Pancreas (tissue), 10 donors: ENCODE results near the gene MAS1L. TPM values are rescaled to one million over a fixed set of nuclear protein-coding genes. Genes with fewer than 3 reads are reported as not detected.

Experiments
- ATAC-seq, 4 donors: fragments of 200-7000 bp; cut with Tn5 transposase; one replicate each; pipeline versions ENCODE4 v1.8.0 to v1.9.1; 2020; ENCODE audit warnings: mild to moderate bottlenecking in 4 of 4, moderate library complexity in 4 of 4
- DNase-seq, 6 donors: peaks; one replicate each; pipeline ENCODE4 v3.0.0-alpha.2; 2020
- FAIRE-seq: peaks from 2 replicates; lab custom pipeline; 2012; peaks lifted over from hg19 to GRCh38; lab: Jason Lieb, UNC
- H3K27ac ChIP-seq, 4 donors: fragments of 200-600 bp; sonication (generic); 1 replicate in 3 of 4; 2 replicates in 1 of 4; pipeline versions ENCODE4 v1.5.0 to v1.8.0; 2020
- H3K27me3 ChIP-seq, 4 donors: fragments of 200-600 bp; one replicate each; pipeline ENCODE4 v1.8.0; 2021
- H3K36me3 ChIP-seq, 3 donors: fragments of 200-600 bp; sonication (generic) in 1 of 3; one replicate each; pipeline versions ENCODE4 v1.5.0 to v1.8.0; 2020 to 2021
- H3K4me1 ChIP-seq, 3 donors: fragments of 200-600 bp; one replicate each; pipeline ENCODE4 v1.8.0; 2021
- H3K4me3 ChIP-seq, 4 donors: fragments of 200-600 bp; sonication (generic) in 2 of 4; one replicate each; pipeline versions ENCODE4 v1.5.0 to v1.8.0; 2020 to 2021
- H3K9me3 ChIP-seq, 4 donors: fragments of 200-600 bp; one replicate each; pipeline ENCODE4 v1.8.0; 2021
- CTCF ChIP-seq, 4 donors: fragments of 200-600 bp; sonication (generic) in 3 of 4; IDR thresholded peaks; one replicate each; pipeline versions ENCODE4 v1.5.0 to v1.8.0; 2021; ENCODE audit warnings: antibody characterized with exemption in 4 of 4
- WGBS, 2 donors: extraction: QIAGEN DNeasy Blood & Tissue Kit; methylation state at CpG; one replicate each; pipeline ENCODE4 v1.1.7; 2013; 5-methylcytosine and 5-hydroxymethylcytosine counted together
- intact Hi-C, 3 donors: fragments of 100-400 bp; cut with DNase I; formaldehyde crosslinking; loops; one replicate each; pipeline versions ENCODE4 v1.11.1 to v1.14.2; 2022
- polyA plus RNA-seq, 2 donors: library from polyadenylated mRNA; stranded (reverse); fragments of 200-250 nt; gene quantifications; one replicate each; pipeline ENCODE4 v1.2.3, GENCODE V29; 2013
- total RNA-seq, 6 donors: library from RNA; stranded (reverse); fragmentation: NEBNext Ultra II Directional in 4 of 6; extraction: Animal tissue kit (Norgen Biotek cat#: 25700) in 4 of 6; gene quantifications; one replicate each; pipeline versions ENCODE4 v1.2.1 to v1.2.4, GENCODE V29; 2021 to 2023
- donor health status: healthy with polysubstance abuse.
- donor health status: DM: no; HTN: no; CAD: no; lungs with moderate emphysema.
- donor health status: DM: no; HTN: no; CAD: no.
- donor health status: control.
- donor health status: control.
- donor health status: Bipolar disorder and iron deficiency.
- donor health status: DM: yes; HTN: yes; CAD: no.
- donor health status: DM: no; HTN: no; CAD: no.
- donor health status: DM: no; HTN: no; CAD: no.
- donor health status: DM: yes; HTN: yes; CAD: no.

The MAS1L gene
- total and polyA plus RNA-seq, 8 donors, result not detected

- FAIRE-seq, result no peak
- no peak for DNase-seq
- intact Hi-C loops, result no loop called here
- Histone ChIP-seq H3K36me3 (no peaks in the 10 kb centered on the region), H3K9me3 (no peaks in the 10 kb centered on the region), H3K4me1 (no peaks in the 10 kb centered on the region), H3K27me3 (no peaks in the 10 kb centered on the region), H3K27ac (no peak overlapping the region), H3K4me3 (no peak overlapping the region)
- no peak for TF ChIP-seq CTCF (IDR thresholded peaks at IDR 0.05)
- WGBS, 2 donors, result 35 to 64% methylated on average over 4 of the region's 4 CpGs
- no peak for ATAC-seq
Measured at GRCh38 chr6:29486577-29486976, 1.2 kb downstream of the MAS1L start.

- H3K4me3 ChIP-seq, result no peak overlapping the region
- no peak overlapping the region for H3K27ac ChIP-seq
- ATAC-seq (peak in 1 of 4 donors; percentile 29), DNase-seq (no peak), FAIRE-seq (no peak)
- H3K9me3 ChIP-seq, result no peaks in the 10 kb centered on the region
- H3K4me1 ChIP-seq, result no peaks in the 10 kb centered on the region
- H3K36me3 ChIP-seq, result no peaks in the 10 kb centered on the region
- whole genome bisulfite sequencing, 2 donors, result 24 to 25% methylated on average over 1 of the region's 1 CpG
- no peaks in the 10 kb centered on the region for H3K27me3 ChIP-seq
- intact Hi-C loops, result no loop called here
- TF ChIP-seq CTCF (IDR thresholded peaks at IDR 0.05), result no peak
Measured at GRCh38 chr6:29483735-29484134, 4.0 kb downstream of the MAS1L start.

- TF ChIP-seq CTCF (IDR thresholded peaks at IDR 0.05), result no peak
- H3K36me3 ChIP-seq, result no peaks in the 10 kb centered on the region
- no peak overlapping the region for H3K27ac ChIP-seq
- H3K27me3 ChIP-seq, result no peaks in the 10 kb centered on the region
- intact Hi-C loops, result no loop called here
- no peaks in the 10 kb centered on the region for H3K4me1 ChIP-seq
- H3K4me3 ChIP-seq, result no peak overlapping the region
- WGBS, 2 donors, result 74 to 87% methylated on average over 3 of the region's 3 CpGs
- no peak for DNase-seq
- no peak for ATAC-seq
- FAIRE-seq, result no peak
- H3K9me3 ChIP-seq, result no peaks in the 10 kb centered on the region
Measured at GRCh38 chr6:29483186-29483585, 4.6 kb downstream of the MAS1L start.

- 66 to 74% methylated on average over 2 of the region's 2 CpGs for WGBS, 2 donors
- intact Hi-C loops, result no loop called here
- H3K27me3 ChIP-seq, result no peaks in the 10 kb centered on the region
Measured at GRCh38 chr6:29479560-29479959, 8.2 kb downstream of the MAS1L start.

More at GRCh38 chr6:29479560-29479959, 8.2 kb downstream of the MAS1L start:
- no peak for TF ChIP-seq CTCF (IDR thresholded peaks at IDR 0.05)
- Histone ChIP-seq H3K4me1 (no peaks in the 10 kb centered on the region), H3K27ac (no peak overlapping the region), H3K36me3 (no peaks in the 10 kb centered on the region), H3K9me3 (no peaks in the 10 kb centered on the region), H3K4me3 (no peak overlapping the region)
- FAIRE-seq, result no peak
- no peak for DNase-seq
- ATAC-seq, result no peak
